Hematopoietic multipotent progenitor cell treated with erythropoietin and hydrocortisone succinate and interleukin-3 and kit ligand, for 15 days (in vitro differentiated cells): ENCODE data around the gene TRDMT1.

ENCODE experiments used
- DNase-seq: peaks from one replicate; pipeline ENCODE4 v3.0.0-alpha.2; 2015; ENCODE audit warnings: low spot score

The TRDMT1 gene

DNA sequence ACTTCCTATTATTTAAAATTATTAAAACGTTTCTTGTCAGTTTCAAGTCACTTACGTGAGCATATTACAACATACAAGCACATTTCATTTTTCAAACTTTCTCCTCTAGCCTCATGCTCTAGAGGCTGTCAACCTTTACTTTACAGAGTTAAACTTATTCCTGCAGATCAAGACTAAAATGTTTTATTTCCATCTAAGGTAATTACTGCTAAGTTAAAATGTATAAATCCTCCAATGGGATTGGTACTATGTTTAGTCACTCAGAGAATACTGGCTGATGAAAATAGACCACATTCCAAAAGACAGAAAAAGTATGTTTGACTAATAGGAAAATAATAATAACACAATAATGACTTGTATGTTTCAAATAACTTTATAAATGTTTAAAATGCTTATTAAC, 8.4 kb upstream of the TRDMT1 start:
- DNase-seq, result no peak

DNA sequence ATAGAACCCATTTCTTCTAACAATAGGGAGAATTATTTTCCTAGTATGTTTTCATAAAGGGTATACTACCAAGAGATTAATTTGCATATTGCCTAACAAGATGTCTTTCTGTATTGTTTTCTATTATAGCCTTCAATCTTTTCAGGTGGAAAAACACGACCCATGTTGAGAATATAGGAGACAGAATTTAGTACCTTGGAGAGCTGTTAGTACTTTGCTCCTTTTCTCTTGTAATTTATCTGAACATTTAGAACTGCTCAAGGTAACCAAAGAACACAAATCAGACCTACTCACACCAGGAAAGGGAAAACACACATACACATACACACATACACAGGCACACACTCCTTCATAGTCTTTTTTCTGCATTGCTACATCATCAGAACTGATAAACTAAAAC, 7.8 kb upstream of the TRDMT1 start:
- no peak for DNase-seq

DNA sequence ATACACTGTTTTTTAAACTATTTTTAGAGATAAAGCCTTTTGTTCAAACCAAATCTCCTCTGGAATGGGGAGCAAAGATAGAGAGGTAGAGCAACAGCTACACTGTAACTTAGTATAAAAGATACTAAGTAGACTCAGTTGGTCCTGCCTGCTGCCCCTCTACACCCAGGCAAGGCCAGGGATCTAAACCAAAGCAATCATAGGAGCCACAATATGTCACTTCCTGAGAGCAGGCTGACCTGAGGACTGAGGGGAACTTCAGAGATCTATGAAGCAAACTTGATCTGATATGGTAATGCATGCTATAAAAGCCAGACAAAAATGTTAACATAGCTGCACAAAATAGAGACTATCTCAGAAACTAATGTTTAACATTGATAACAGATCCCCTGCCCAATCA, 7.0 kb upstream of the TRDMT1 start:
- no peak for DNase-seq

DNA sequence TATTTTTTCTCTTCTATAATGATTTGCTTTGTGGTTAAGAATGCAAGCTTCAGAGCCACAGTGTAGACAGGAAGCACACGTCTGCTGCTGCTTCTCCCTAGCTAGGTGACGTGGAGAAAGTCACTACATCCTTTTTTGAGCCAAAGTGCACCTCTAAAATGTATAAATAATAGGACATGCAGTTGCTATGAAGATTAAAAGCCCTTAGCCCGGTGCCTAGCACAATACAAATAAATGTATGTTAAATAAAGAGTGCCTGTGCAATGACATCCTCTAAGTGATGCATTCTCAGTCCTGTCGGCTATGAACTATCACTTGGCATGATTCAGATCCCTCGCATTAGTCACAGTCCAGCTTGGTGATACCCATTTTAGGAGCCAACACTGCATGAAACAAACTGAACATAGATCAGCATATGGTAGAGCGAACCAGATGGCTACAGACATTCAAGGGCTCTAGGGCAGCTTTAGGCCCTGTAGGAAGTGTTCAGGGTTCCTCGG, 4.8 kb upstream of the TRDMT1 start:
- no peak for DNase-seq

DNA sequence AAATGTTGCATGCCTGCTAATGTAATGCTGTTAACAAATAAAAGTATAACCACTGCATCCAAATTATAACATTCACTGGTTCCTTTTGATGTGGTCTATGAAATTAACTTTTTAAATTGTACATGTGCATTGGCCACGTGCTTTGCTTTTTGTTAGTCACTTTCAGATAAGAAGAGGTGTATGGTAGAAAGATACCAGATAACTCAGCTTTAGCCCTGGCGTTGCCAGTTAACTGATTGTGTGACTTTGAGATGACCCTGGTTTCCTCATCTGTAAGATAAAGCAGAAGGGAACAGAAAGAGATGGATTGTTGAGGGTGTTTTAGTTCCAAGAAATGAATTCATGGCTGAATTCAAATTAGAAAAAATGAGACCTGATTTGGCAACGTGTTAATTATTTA, 1.9 kb upstream of the TRDMT1 start:
- DNase-seq, result no peak

DNA sequence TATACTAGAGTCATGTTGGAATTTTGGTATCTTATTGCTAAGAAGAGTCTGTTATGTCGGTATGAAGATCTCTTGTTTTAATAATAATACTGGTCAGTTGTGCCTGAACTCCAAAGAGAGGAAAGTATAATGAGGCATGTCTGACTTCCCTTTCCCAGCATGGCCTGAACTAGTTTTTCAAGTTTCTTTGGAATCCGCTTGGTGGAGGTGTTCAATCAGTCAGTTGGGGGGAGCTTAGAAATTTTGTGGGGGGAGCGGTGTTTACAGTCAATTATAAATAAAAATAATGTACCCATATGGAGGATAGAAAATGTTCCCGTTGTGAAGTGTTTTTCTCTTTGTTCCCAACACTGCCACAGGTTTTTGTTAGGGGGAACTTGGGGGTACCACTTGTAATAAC, 1.5 kb upstream of the TRDMT1 start:
- DNase-seq, result no peak

DNA sequence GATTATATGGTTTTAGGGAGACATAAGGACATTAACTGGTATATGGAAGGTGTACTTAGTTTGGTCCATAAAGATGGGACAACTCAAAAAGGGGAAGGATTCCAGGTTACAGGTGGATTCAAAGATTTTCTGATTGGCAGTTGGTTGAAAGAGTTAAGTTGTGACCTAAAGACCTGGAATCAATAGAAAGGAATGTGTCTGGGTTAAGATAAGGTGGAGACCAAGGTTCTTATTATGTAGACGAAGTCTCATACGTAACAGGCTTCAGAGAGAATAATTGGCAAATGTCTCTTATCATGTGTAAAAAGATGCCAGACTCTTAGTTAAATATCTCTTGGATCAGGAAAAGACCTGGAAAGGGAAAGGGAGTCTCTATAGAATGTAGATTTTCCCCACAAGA, 1.0 kb upstream of the TRDMT1 start:
- no peak for DNase-seq

DNA sequence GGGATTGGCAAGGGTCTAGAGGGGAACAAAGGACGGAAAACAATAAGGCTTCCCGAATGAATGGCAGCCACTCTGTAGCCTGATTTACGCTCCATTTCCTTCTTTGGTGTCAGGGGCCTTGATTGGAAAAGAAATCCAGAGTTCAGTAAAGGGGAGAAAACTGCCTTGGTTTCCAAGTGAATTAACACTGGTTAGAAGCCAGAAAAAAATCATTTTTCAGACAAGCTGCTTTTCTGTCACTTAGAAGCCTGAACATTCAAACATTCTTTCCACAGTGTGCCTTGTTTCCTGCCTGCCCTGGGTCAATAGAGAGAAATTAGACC, 283 bp upstream of the TRDMT1 start:
- no peak for DNase-seq

DNA sequence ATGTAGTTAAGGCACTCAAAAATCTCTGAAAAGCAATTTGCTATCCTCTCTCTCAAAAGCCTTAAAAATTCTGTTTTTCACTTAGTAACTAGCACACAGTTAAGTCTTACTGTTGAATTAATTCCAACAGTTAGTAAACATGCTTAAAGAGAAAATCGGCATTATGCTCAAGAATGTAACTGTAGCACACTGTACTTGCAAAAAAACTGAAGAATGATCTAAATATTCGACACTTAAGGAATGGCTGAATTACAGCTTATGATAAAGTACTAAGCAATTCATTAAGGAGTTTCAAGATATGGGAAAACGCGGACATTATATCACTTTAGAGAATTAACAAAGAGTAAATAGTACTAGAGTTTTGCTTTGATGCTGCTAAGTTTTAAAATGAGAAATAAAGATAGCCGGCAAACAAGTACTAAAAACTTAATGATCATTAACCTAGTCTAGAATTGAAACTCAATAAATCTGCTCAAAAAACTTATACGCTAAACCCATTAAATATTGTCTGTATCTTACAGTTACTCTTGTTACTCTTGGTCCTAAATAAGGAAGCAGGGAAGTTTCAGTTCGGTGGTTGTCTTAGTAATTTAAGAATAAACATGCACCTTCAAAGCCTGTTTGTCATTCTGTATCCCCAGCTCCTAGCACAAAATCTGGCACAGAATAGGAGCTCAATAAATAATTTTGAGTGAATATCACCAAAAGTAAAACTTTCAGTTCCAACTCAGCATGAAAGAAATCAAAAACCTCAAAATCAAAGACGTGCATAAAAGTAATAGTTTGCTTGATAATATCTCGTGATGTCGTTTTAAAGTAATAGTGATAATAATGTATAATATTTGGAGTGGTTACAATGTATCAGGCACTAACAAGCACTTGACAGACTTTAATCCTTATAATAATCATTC, 1.2 kb downstream of the TRDMT1 start:
- no peak for DNase-seq

DNA sequence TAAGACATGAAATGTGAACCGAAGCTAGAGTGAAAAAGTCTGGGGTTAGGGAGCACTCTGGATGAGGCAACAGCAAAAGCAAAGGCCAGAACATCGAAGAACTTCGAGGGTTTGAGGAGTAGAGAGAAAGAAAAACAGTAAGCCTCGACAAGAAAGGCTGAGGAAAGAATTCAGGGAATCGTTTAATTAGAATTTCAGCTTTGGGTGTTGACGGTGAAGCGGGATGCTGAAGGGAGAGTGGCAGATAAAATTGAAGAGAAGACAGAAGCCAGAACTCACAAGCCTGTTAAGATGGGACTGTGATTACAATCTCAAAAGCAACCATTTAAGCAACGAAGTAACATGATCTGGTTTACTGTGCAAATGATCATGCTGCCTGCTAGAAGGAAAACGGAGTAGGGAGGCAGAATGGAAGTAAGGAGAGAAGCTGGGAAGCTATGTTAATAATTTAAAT, 2.1 kb downstream of the TRDMT1 start:
- DNase-seq, result no peak

DNA sequence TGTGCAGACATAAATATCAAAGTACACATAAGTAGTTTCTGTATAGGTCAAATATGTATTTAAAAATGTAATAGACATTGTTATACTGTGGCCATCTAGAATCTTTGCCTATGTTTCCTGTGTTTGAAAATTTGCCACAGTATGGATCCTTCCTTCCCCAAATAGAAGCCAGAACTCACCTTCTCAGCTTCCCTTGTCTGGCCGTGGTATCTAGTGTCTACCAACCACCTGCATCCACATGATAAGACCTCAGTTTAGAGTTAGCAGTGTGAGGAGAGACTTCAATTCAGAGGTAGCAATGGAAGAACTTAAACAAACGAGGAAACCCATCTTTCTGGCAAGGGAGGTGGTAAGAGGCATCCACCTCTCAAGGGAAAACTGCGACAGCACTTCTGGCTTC, 4.9 kb downstream of the TRDMT1 start:
- no peak for DNase-seq

DNA sequence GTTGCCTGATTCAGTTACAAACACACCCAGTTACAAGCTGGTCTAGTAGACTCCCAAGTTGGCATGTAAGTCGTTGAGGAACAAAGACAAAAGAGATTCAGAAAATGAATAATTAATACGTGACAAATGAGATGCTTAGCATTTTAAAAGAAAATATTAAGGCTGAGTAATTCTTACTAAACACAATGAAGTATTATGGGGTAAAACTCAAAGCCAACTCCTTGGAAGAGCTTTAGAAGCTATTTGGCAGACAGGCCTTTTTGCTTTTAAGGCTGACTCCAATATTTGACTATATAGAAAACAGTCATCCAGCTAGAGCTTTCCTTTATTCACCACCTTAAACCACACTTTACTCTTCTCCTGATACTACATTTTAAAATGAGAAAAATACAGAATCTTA, 5.4 kb downstream of the TRDMT1 start:
- DNase-seq, result no peak

DNA sequence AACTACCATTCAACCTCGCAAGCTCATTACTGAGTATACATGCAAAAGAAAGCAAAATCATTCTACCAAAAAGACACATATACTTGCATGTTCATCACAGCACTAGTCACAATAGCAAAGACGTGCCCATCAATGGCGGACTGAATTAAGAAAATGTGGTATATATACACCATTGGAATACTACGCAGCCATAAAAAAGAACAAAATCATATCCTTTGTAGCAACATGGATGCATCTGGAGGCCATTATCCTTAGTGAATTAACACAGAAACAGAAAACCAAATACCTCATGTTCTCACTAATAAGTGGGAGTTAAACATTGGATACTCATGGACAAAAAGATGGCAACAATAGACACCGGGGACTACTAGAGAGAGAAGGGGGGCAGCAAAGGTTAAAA, 6.4 kb downstream of the TRDMT1 start:
- no peak for DNase-seq

DNA sequence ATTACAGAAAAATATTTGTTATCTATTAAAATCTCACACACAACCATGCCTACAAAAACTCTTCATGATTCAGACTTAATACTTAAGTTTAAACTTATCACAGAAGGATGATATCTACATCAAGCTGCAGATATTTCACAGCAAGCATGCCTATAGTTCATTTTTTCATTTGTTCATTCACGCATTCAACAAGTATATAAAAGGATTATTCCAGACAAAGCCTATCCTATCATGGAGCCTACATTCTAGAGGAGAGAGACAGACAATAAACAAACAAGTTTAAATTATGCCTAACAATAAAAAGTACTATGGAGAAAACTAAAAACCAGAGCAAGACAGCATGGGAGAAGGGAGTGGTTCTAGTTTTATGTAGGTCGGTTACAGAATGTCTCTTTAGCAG, 10.9 kb downstream of the TRDMT1 start:
- DNase-seq, result no peak

DNA sequence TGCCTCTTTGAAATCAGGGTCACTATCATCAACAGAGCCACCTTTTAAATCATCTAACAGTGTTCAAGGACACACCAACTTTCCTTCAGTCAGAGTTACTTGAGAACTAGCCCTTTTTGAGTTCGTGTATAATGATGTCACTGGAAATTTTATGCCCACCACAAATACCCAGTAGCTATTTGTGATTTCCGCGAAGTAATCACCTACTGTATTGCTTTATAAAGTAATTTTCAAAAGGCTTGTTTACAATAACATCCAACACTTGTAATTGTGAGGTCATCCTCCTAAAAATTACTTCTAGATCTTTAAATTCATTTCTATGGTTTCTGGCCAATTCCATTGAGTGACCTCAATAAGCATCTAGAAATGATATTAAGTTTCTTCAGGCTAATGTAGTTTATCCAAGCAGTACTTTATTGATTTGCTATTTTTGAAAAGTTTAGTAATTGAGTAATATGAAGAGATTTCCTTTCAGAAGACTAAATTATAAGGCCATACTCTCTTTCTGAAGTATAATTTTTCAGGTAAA, 12.8 kb downstream of the TRDMT1 start:
- no peak for DNase-seq

DNA sequence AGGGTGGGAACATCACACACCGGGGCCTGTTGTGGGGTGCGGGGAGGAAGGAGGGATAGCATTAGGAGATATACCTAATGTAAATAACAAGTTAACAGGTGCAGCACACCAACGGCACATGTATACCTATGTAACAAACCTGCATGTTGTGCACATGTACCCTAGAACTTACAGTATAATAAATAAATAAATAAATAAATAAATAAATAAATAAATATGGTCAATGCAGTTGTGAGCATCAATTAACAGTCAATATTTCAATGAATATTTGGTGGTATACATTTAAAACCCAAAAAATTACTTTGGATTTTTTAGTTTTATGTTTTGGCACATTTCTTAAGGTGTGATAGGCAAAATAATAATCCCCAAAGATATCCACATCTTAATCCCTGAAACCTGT, 15.6 kb downstream of the TRDMT1 start:
- DNase-seq, result no peak

DNA sequence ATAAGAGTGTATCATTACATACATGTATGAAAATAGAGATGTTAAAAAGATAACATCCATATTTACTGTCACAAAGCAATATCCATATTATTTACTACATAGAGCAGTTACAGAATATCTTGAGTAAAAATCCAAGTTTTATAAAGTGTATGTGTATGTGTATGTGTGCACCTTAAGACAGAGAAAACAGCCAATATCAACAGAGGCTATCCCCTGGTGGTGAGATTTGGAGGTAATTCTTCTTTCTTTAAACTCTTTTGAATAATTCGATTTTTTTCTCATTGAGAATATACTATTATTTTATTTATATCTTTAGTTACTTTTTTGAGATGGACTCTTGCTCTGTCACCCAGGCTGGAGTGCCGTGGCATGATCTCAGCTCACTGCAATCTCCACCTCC, 18.4 kb downstream of the TRDMT1 start:
- no peak for DNase-seq

DNA sequence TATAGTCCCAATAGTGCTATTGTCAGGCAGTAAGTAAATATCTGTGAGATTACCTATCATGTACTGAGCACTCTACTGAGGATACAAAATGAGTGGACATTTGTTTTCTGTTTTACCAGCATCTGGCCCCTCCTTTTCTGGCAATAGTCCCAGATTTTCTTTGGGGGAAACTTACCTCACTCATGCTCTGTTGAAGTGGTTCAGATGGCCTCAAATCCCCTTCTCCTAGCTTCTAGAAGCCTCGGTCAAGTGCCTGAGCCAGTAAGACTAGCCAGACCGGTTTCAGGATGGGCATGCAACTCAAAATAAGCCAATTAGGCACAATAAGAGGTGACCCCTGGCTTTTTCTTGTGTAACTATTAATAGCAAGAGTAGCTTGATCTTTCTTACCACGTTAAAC, 19.7 kb downstream of the TRDMT1 start:
- no peak for DNase-seq

DNA sequence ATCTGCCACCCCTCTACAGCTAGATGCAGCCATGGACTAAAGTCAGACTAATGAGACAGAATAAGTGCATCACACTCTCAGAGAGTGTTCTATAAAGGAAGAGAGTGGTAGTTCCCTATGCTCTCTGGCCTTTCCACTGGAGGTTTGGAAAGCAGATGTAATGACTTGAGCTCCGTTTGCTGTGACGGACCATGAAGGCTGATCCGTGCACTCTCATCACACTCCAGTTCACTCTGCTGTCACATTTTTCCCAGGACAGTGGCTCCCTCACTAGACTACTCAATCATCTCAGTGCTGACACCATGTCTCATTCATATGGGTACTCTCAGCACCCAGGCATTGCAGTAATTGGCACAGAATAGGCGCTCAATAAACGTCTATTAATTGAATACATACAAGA, 20.4 kb downstream of the TRDMT1 start:
- DNase-seq, result no peak

DNA sequence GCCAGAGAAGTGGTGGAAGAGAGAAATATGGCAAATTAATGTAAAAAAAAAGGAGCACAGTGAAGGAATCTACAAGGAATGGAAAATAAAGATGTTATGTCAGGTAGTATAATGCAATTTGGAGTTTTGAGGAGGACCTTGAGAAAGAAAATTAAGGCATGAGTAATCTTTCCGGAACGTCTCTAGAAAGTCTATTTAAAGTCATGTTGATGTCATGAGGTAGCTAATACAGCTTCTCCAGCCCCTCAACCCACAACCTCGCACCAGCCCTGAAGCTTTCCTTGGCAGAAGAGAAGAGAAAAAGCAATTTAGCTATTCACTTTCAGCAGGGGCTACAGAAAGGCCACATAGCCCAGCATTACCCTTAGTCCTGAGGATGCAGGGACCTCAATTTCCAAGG, 22.5 kb downstream of the TRDMT1 start:
- no peak for DNase-seq

DNA sequence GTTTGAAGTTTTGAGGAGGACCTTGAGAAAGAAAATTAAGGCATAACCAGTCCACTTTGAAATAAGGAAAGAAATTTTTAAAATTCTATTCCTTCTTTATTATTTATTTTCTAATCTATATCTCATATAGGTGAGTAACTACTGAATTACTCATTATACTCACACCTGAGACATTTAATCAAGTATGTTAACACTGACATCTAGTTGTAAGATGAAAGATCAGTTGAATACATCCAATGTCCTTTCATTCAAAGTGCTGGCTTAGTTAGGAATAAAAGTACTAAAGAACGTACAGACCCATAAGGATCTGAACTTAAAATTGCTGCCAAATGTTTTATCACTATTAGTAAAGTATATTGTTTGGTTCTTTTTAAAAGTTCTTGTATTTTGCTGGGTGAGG, 23.5 kb downstream of the TRDMT1 start:
- DNase-seq, result no peak

DNA sequence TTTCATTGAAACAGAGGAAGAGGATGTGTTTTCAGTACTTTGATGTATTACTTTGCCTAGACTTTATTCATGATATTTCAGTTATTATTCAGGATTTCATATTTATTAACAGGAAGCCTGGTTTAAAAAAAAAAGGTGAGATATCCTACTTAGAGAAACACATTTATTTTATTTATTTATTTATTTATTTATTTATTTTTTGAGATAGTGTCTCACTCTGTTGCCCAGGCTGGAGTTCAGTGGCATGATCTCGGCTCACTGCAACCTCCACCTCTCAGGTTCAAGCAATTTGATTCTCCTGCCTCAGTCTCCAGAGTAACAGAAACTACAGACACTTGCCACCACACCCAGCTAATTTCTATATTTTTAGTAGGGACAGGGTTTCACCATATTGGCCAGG, 24.5 kb downstream of the TRDMT1 start:
- DNase-seq, result no peak

DNA sequence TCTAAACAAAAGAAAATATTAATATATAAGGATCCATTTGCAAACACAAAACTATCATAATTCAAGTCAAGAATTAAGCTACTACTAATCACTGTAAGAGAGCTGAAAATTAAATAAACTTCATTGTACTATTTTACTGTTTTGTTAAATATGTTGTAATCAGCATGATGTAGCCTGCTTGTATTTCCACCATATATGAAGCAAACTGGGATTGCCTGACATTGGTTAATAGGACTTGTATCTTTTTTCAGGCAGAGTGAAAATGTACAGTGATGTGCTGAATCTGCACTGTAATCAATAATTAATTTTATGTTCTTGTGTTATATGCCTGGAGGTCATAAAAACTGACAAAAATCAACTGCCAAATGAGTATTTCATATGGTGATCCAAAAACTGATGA, 25.4 kb downstream of the TRDMT1 start:
- DNase-seq, result no peak

DNA sequence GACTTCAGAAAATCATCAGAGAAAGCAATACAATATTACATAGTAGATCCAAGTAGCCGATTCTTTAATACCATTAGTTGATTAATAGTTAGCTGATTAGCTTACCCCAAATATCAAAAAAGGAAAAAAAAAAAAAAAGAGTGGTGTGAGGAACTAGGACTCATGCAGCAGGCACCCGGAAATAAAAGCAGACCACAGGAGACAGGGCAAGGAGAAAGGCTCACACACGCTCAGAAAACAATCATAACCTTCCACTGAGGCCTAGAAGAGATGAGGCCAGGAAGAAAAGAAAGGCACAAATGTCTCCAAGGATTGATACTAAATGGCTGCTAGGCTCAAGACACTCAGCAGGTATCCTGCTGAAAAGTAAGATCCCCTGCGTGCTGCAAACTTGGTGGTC, 25.9 kb downstream of the TRDMT1 start:
- DNase-seq, result no peak
